Measurements from ENCODE around the gene DDAH1.

Gene DDAH1

DNA sequence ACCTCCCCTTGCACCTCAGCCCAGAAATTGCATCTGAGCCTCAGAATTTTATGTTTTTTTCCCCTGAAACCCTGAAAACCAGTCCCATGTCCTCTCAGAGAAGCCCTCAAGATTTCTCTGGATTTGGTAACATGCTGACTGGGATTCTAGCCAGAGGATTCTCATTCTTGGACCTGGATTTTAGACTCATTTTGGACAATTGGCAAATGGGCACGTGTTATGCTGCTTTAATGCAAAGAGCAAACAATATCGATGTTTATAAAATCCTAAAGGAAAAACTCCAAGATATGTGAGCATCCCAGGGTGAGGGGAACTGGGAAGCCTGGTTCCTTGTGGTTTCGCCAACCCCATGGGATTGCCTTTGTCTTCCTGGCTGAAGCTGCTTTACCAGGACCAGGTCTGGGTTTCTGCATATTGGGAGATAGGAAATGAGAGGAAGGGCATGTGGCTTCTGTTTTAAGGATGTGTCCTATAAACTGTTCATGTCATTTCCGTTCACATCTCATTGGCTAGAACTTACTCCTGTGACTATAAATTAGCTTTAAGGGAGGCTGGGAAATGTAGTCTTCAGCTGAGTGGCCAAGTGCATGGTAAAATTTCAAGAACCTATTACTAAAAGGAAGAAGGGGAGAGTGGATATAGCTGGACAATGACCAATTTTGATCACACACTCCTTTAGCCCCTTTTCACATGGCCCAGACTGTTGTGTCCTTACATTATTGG is 161.4 kb downstream of the DDAH1 start:
- H3K27ac ChIP-seq (ENCODE audit: low read depth, low read length) = no peak overlapping the region

DNA sequence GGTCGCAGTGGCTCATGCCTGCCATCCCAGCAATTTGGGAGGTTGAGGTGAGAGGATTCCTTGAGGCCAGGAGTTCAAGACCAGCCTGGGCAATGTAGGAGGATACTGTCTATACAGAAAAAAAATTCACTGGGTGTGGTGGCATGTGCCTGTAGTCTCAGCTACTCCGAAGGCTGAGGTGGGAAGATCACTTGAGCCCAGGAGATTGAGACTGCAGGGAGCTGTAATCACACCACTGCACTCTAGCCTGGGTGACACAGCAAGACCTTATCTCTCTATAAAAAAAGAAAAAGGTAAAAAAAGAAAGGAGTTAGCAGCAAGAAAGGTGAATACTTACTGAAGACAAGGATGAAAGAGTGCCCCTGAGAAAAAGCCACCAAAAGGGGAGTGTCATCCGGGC is 164.8 kb downstream of the DDAH1 start:
- Histone ChIP-seq H3K9me3 (ENCODE audit: control insufficient read depth, insufficient read depth, low read length) (no peaks in the 10 kb centered on the region), H3K27me3 (ENCODE audit: control insufficient read depth, low read length) (peaks cover 24% of the 10 kb centered on the region), H3F3A (ENCODE audit: control insufficient read depth, insufficient read depth) (no peaks in the 10 kb centered on the region), H4K20me1 (ENCODE audit: control insufficient read depth, insufficient read depth, low read depth, low read length) (no peaks in the 10 kb centered on the region; the same call in 1 of the 2 replicates), H3K4me3 (ENCODE audit: low read length) (no peak overlapping the region), H3K79me2 (ENCODE audit: control insufficient read depth, low read length) (no peaks in the 10 kb centered on the region), H3K27ac (ENCODE audit: low read depth, low read length) (no peak overlapping the region), H3K4me2 (ENCODE audit: low read length) (no peak overlapping the region), H3K9me2 (replicated peaks; ENCODE audit: control insufficient read depth, low read length) (no peaks in the 10 kb centered on the region), H3K36me3 (ENCODE audit: control insufficient read depth, low read length) (no peaks in the 10 kb centered on the region), H3K4me1 (ENCODE audit: control insufficient read depth, low read length) (peaks cover 7% of the 10 kb centered on the region)
- no peak for TF ChIP-seq EZH2phosphoT487 (IDR thresholded peaks at IDR 0.05; ENCODE audit: borderline replicate concordance, low read length)
- no peak for TF ChIP-seq CTCF (IDR thresholded peaks at IDR 0.05; ENCODE audit: low read depth, low read length, poor library complexity, severe bottlenecking)

More for the DNA sequence above, 161.4 kb downstream of the DDAH1 start:
- Histone ChIP-seq H3F3A (ENCODE audit: control insufficient read depth, insufficient read depth) (no peaks in the 10 kb centered on the region), H3K79me2 (ENCODE audit: control insufficient read depth, low read length) (no peaks in the 10 kb centered on the region), H3K9me2 (replicated peaks; ENCODE audit: control insufficient read depth, low read length) (no peaks in the 10 kb centered on the region), H4K20me1 (ENCODE audit: control insufficient read depth, insufficient read depth, low read depth, low read length) (no peaks in the 10 kb centered on the region; the same call in 1 of the 2 replicates), H3K4me2 (ENCODE audit: low read length) (no peak overlapping the region), H3K4me1 (ENCODE audit: control insufficient read depth, low read length) (peaks cover 4% of the 10 kb centered on the region), H3K9me3 (ENCODE audit: control insufficient read depth, insufficient read depth, low read length) (no peaks in the 10 kb centered on the region), H3K27me3 (ENCODE audit: control insufficient read depth, low read length) (peaks cover 8% of the 10 kb centered on the region), H3K4me3 (ENCODE audit: low read length) (no peak overlapping the region), H3K36me3 (ENCODE audit: control insufficient read depth, low read length) (no peaks in the 10 kb centered on the region)
- no peak for TF ChIP-seq EZH2phosphoT487 (IDR thresholded peaks at IDR 0.05; ENCODE audit: borderline replicate concordance, low read length)

- TF ChIP-seq CTCF (IDR thresholded peaks at IDR 0.05; ENCODE audit: low read depth, low read length, poor library complexity, severe bottlenecking) = no peak
- TF ChIP-seq EZH2phosphoT487 (IDR thresholded peaks at IDR 0.05; ENCODE audit: borderline replicate concordance, low read length) = no peak
- Histone ChIP-seq H3K79me2 (ENCODE audit: control insufficient read depth, low read length) (no peaks in the 10 kb centered on the region), H3K27ac (ENCODE audit: low read depth, low read length) (no peak overlapping the region), H3F3A (ENCODE audit: control insufficient read depth, insufficient read depth) (no peaks in the 10 kb centered on the region), H3K9me3 (ENCODE audit: control insufficient read depth, insufficient read depth, low read length) (no peaks in the 10 kb centered on the region), H4K20me1 (ENCODE audit: control insufficient read depth, insufficient read depth, low read depth, low read length) (no peaks in the 10 kb centered on the region; the same call in 1 of the 2 replicates), H3K36me3 (ENCODE audit: control insufficient read depth, low read length) (no peaks in the 10 kb centered on the region), H3K9me2 (replicated peaks; ENCODE audit: control insufficient read depth, low read length) (no peaks in the 10 kb centered on the region), H3K4me3 (ENCODE audit: low read length) (no peak overlapping the region), H3K4me1 (ENCODE audit: control insufficient read depth, low read length) (peaks cover 7% of the 10 kb centered on the region), H3K27me3 (ENCODE audit: control insufficient read depth, low read length) (peaks cover 27% of the 10 kb centered on the region), H3K4me2 (ENCODE audit: low read length) (no peak overlapping the region)
Measured at GRCh38 chr1:85297855-85298629, 166.9 kb downstream of the DDAH1 start.

DNA sequence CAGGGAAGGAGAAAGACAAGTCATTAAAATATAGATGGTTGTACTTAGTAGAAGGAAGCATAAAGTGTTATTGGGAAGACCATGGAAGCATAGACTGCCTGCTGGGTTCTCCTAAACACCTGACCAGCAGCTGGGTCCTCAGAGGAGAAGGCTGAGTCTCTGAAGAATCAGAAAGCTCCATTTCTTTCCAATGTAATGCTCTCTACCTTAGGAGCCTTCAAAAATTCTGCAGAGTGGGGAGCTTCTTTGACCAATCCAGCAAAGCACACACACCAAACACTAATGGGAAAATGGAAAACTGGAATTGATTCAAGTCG is 167.5 kb downstream of the DDAH1 start:
- H3F3A ChIP-seq (ENCODE audit: control insufficient read depth, insufficient read depth) = no peaks in the 10 kb centered on the region
- peaks cover 27% of the 10 kb centered on the region for H3K27me3 ChIP-seq (ENCODE audit: control insufficient read depth, low read length)
- TF ChIP-seq EZH2phosphoT487 (IDR thresholded peaks at IDR 0.05; ENCODE audit: borderline replicate concordance, low read length) (no peak), CTCF (IDR thresholded peaks at IDR 0.05; ENCODE audit: low read depth, low read length, poor library complexity, severe bottlenecking) (no peak)
- H3K4me3 ChIP-seq (ENCODE audit: low read length) = no peak overlapping the region
- no peaks in the 10 kb centered on the region; the same call in 1 of the 2 replicates for H4K20me1 ChIP-seq (ENCODE audit: control insufficient read depth, insufficient read depth, low read depth, low read length)
- no peaks in the 10 kb centered on the region for H3K79me2 ChIP-seq (ENCODE audit: control insufficient read depth, low read length)
- peaks cover 7% of the 10 kb centered on the region for H3K4me1 ChIP-seq (ENCODE audit: control insufficient read depth, low read length)
- no peak overlapping the region for H3K4me2 ChIP-seq (ENCODE audit: low read length)
- H3K27ac ChIP-seq (ENCODE audit: low read depth, low read length) = no peak overlapping the region
- no peaks in the 10 kb centered on the region for H3K9me3 ChIP-seq (ENCODE audit: control insufficient read depth, insufficient read depth, low read length)
- H3K36me3 ChIP-seq (ENCODE audit: control insufficient read depth, low read length) = no peaks in the 10 kb centered on the region
- no peaks in the 10 kb centered on the region for H3K9me2 ChIP-seq (replicated peaks; ENCODE audit: control insufficient read depth, low read length)
